Esophagus muscularis mucosa (tissue), 4 donors: ENCODE results near the gene POLR2H. TPM values are rescaled to one million over a fixed set of nuclear protein-coding genes. Genes with fewer than 3 reads are reported as not detected.

ENCODE experiments used
- DNase-seq: peaks from one replicate; pipeline ENCODE4 v3.0.0-alpha.2; 2017; ENCODE audit errors: extremely low spot score
- H3K27ac ChIP-seq, 4 donors: fragments of 200-600 bp; sonication (generic); replicated peaks in 1 of 4; 1 replicate in 3 of 4; 2 replicates in 1 of 4; pipeline ENCODE4 v1.5.1; 2016 to 2019; ENCODE audit warnings: mild to moderate bottlenecking in 1 of 4
- H3K27me3 ChIP-seq, 4 donors: fragments of 200-600 bp; sonication (generic); one replicate each; pipeline versions ENCODE4 v1.5.1 to v1.6.0; 2016 to 2019
- H3K36me3 ChIP-seq, 4 donors: fragments of 200-600 bp; sonication (generic); one replicate each; pipeline ENCODE4 v1.5.1; 2016 to 2019
- H3K4me1 ChIP-seq, 4 donors: fragments of 200-600 bp; sonication (generic); one replicate each; pipeline ENCODE4 v1.5.1; 2016 to 2019
- H3K4me3 ChIP-seq, 4 donors: fragments of 200-600 bp; sonication (generic); 1 replicate in 2 of 4; 2 replicates in 2 of 4; pipeline ENCODE4 v1.5.1; 2016 to 2019; ENCODE audit warnings: mild to moderate bottlenecking in 4 of 4, moderate library complexity in 1 of 4
- H3K9me3 ChIP-seq, 4 donors: fragments of 200-600 bp; sonication (generic); 1 replicate in 3 of 4; 2 replicates in 1 of 4; pipeline ENCODE4 v1.5.1; 2016 to 2019
- EP300 ChIP-seq: sonication (generic); formaldehyde crosslinking; IDR thresholded peaks from one replicate; pipeline ENCODE4 v1.6.1; 2017; ENCODE audit warnings: antibody characterized with exemption
- POLR2A ChIP-seq: fragments of 450-650 bp; IDR thresholded peaks from one replicate; pipeline ENCODE4 v1.6.1; 2017; ENCODE audit warnings: antibody characterized with exemption, moderate library complexity, mild to moderate bottlenecking, low read depth
- POLR2AphosphoS5 ChIP-seq, 2 donors: sonication (generic); formaldehyde crosslinking; IDR thresholded peaks; one replicate each; pipeline ENCODE4 v1.6.1; 2017; ENCODE audit warnings: antibody characterized with exemption in 2 of 2
- WGBS: methylation state at CpG from one replicate; pipeline ENCODE4 v1.1.5; 2018; 5-methylcytosine and 5-hydroxymethylcytosine counted together
- intact Hi-C: fragments of 100-400 bp; cut with DNase I; formaldehyde crosslinking; loops from one replicate; pipeline ENCODE4 v1.15.1; 2023
- total RNA-seq, 4 donors: library from RNA; depleted of rRNA; stranded (reverse); fragments of >200 nt; gene quantifications; one replicate each; pipeline versions ENCODE4 v1.1.0 to v1.2.1, GENCODE V29; 2016
- TF ChIP-seq, protein P1 (sequence below), 3 experiments: fragments of 200-600 bp in 2 of 3; fragments of 450-650 bp in 1 of 3; sonication (generic) in 2 of 3; IDR thresholded peaks; one replicate each; pipeline ENCODE4 v1.5.1; 2017 to 2019; ENCODE audit warnings: antibody characterized with exemption in 3 of 3, mild to moderate bottlenecking in 2 of 3, moderate library complexity in 1 of 3

Gene POLR2H
- total RNA-seq, 4 donors from 2014 or later: 36.0 to 52.1 (median 40.4) TPM

DNA sequence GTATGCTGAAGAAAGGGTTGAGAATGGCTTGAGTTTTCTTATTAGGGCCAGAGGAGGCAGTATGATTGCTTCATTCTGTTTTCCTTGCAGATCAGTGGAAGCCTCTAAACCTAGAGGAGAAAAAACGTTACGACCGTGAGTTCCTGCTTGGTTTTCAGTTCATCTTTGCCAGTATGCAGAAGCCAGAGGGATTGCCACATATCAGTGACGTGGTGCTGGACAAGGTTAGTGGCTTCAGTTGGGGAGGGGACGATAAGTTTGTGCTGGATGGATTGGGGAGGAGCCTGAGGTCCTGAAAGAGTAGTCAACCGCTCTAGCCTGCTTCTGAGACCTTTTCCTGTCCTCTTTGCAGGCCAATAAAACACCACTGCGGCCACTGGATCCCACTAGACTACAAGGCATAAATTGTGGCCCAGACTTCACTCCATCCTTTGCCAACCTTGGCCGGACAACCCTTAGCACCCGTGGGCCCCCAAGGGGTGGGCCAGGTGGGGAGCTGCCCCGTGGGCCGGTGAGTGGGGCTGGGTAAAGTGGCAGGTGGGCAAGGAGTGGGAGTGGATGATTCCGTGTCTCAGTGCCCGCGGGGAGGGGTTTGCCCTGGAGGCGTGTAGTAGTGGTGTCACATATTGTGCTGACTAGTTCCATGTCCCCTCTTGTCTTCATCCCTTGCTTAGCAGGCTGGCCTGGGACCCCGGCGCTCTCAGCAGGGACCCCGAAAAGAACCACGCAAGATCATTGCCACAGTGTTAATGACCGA is 38.6 kb upstream of the POLR2H start:
- H3K27ac ChIP-seq: peak overlapping the region; percentile 60 to 97 (median 84)
- H3K27me3 ChIP-seq: no peaks in the 10 kb centered on the region
- TF ChIP-seq EP300 (no peak), POLR2A (no peak), POLR2AphosphoS5 (IDR thresholded peaks at IDR 0.05) (peak in 1 of 2 donors; percentile 23)
- TF ChIP-seq, protein P1, sequence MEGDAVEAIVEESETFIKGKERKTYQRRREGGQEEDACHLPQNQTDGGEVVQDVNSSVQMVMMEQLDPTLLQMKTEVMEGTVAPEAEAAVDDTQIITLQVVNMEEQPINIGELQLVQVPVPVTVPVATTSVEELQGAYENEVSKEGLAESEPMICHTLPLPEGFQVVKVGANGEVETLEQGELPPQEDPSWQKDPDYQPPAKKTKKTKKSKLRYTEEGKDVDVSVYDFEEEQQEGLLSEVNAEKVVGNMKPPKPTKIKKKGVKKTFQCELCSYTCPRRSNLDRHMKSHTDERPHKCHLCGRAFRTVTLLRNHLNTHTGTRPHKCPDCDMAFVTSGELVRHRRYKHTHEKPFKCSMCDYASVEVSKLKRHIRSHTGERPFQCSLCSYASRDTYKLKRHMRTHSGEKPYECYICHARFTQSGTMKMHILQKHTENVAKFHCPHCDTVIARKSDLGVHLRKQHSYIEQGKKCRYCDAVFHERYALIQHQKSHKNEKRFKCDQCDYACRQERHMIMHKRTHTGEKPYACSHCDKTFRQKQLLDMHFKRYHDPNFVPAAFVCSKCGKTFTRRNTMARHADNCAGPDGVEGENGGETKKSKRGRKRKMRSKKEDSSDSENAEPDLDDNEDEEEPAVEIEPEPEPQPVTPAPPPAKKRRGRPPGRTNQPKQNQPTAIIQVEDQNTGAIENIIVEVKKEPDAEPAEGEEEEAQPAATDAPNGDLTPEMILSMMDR (IDR thresholded peaks at IDR 0.05): no peak
- 77% methylated on average over 19 of the region's 20 CpGs for WGBS
- H3K36me3 ChIP-seq: peaks cover 75 to 87% (median 80%) of the 10 kb centered on the region in 4 donors
- no peak for DNase-seq
- intact Hi-C loops: no loop called here
- H3K4me1 ChIP-seq: peaks cover 38 to 61% (median 49%) of the 10 kb centered on the region in 4 donors
- no peak overlapping the region for H3K4me3 ChIP-seq
- H3K9me3 ChIP-seq: no peaks in the 10 kb centered on the region

DNA sequence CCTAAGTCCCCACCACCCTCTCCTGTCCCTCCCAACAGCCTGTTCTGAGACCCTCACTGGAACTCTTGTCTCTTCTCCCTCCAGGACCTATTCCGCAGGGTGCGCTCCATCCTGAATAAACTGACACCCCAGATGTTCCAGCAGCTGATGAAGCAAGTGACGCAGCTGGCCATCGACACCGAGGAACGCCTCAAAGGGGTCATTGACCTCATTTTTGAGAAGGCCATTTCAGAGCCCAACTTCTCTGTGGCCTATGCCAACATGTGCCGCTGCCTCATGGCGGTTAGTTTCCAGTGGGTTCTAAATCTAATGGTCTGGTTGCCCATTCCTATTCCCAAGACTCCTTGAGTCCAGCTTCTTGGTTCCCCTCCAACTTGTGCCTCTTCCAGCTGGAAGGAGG is 37.8 kb upstream of the POLR2H start:
- Histone ChIP-seq H3K9me3 (no peaks in the 10 kb centered on the region), H3K4me1 (peaks cover 32 to 54% (median 41%) of the 10 kb centered on the region in 4 donors), H3K27me3 (no peaks in the 10 kb centered on the region), H3K36me3 (peaks cover 83 to 87% (median 85%) of the 10 kb centered on the region in 4 donors), H3K4me3 (no peak overlapping the region), H3K27ac (peak overlapping the region; percentile 28 to 97 (median 52))
- intact Hi-C loops: no loop called here
- TF ChIP-seq POLR2AphosphoS5 (IDR thresholded peaks at IDR 0.05): peak; percentile 5 to 16
- TF ChIP-seq EP300: no peak
- DNase-seq: no peak
- WGBS: 94% methylated on average over 7 of the region's 8 CpGs

DNA sequence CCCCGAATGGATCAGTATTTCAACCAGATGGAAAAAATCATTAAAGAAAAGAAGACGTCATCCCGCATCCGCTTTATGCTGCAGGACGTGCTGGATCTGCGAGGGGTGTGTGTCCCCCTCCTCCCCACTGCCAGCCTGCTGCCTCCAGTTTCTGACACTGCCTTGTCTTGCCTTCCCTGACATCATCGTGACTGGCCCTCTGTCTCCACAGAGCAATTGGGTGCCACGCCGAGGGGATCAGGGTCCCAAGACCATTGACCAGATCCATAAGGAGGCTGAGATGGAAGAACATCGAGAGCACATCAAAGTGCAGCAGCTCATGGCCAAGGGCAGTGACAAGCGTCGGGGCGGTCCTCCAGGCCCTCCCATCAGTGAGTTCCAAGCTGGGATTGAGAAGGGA is 36.2 kb upstream of the POLR2H start:
- Histone ChIP-seq H3K9me3 (no peaks in the 10 kb centered on the region), H3K4me1 (peaks cover 19 to 38% (median 25%) of the 10 kb centered on the region in 4 donors), H3K27ac (peak overlapping the region in 2 of 4 donors; percentile 15 to 47), H3K4me3 (no peak overlapping the region), H3K27me3 (no peaks in the 10 kb centered on the region), H3K36me3 (peaks cover 93 to 100% (median 100%) of the 10 kb centered on the region in 4 donors)
- TF ChIP-seq EP300: no peak
- TF ChIP-seq, protein P1 (IDR thresholded peaks at IDR 0.05): no peak
- no peak for TF ChIP-seq POLR2A
- no peak for TF ChIP-seq POLR2AphosphoS5 (IDR thresholded peaks at IDR 0.05)
- 89% methylated on average over 13 of the region's 13 CpGs for WGBS
- no peak for DNase-seq
- intact Hi-C loops: no loop called here

DNA sequence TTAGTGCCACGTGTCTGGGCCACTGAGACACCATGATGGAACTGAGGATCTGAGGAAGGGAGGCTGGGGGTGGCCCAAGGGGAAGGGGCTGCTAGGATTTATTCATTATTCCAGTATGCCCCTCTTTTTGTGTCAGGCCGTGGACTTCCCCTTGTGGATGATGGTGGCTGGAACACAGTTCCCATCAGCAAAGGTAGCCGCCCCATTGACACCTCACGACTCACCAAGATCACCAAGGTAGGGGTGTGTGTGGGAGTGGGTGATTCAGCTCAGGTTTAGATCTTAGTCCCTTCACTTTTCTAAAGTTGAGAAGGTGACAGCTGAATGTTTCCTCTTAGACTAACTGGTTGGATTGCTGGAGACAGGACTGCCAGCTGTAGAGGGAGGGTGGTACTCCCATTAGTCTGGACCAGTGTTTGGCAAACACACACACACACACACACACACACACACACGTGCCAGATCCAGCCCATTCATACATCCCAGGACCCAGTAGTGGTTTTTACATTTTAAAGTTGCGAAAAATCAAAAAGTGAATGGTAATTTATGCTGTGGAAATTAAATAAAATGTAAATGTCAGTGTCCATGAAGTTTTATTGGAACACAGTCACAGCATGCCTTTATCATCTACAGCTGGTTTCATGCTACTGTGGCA is 35.7 kb upstream of the POLR2H start:
- no peak for DNase-seq
- Histone ChIP-seq H3K27ac (peak overlapping the region in 1 of 4 donors; percentile 47), H3K36me3 (peaks cover 91 to 100% (median 100%) of the 10 kb centered on the region in 4 donors), H3K27me3 (no peaks in the 10 kb centered on the region), H3K4me1 (peaks cover 13 to 32% (median 20%) of the 10 kb centered on the region in 4 donors), H3K9me3 (no peaks in the 10 kb centered on the region), H3K4me3 (no peak overlapping the region)
- intact Hi-C loops: no loop called here
- TF ChIP-seq, protein P1 (IDR thresholded peaks at IDR 0.05): no peak
- TF ChIP-seq POLR2AphosphoS5 (IDR thresholded peaks at IDR 0.05): no peak
- no peak for TF ChIP-seq EP300
- no peak for TF ChIP-seq POLR2A
- WGBS: 79% methylated on average over 6 of the region's 6 CpGs

DNA sequence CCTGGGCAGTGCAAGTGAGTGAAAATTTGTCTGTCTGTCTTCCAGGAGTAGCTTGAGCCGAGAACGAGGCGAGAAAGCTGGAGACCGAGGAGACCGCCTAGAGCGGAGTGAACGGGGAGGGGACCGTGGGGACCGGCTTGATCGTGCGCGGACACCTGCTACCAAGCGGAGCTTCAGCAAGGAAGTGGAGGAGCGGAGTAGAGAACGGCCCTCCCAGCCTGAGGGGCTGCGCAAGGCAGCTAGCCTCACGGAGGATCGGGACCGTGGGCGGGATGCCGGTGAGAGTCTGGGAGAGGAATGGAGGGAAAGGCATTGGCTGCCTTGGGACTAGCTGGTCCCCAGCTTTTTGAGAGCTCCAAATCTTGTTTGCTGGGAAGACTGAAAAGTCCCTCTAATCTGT is 34.3 kb upstream of the POLR2H start:
- WGBS: 93% methylated on average over 21 of the region's 21 CpGs
- no peaks in the 10 kb centered on the region for H3K27me3 ChIP-seq
- peaks cover 8 to 31% (median 12%) of the 10 kb centered on the region in 4 donors for H3K4me1 ChIP-seq
- no peaks in the 10 kb centered on the region for H3K9me3 ChIP-seq
- DNase-seq: no peak
- H3K27ac ChIP-seq: peak overlapping the region in 1 of 4 donors; percentile 16
- no peak overlapping the region for H3K4me3 ChIP-seq
- intact Hi-C loops: no loop called here
- no peak for TF ChIP-seq EP300
- H3K36me3 ChIP-seq: peaks cover 91 to 100% (median 100%) of the 10 kb centered on the region in 4 donors
